Embryonic facial prominence (tissue), 1 donor: ENCODE measurements around the gene KCNMA1.

Experiments
- DNase-seq: peaks from one replicate; pipeline ENCODE4 v3.0.0-alpha.2; 2016; ENCODE audit errors: extremely low spot score

Gene KCNMA1

GRCh38 chr10:77634939-77635338 lies 2.7 kb downstream of the KCNMA1 start:
- DNase-seq: no peak

GRCh38 chr10:77633376-77633775 lies 4.2 kb downstream of the KCNMA1 start:
- DNase-seq: no peak

- DNase-seq: no peak
Measured at GRCh38 chr10:77631241-77631640, 6.4 kb downstream of the KCNMA1 start.

GRCh38 chr10:77630507-77630848 lies 7.1 kb downstream of the KCNMA1 start:
- DNase-seq: no peak

GRCh38 chr10:77629775-77630506 lies 7.7 kb downstream of the KCNMA1 start:
- no peak for DNase-seq

- DNase-seq: no peak
Measured at GRCh38 chr10:77628906-77629730, 8.5 kb downstream of the KCNMA1 start.

- DNase-seq: no peak
Measured at GRCh38 chr10:77626266-77626935, 11.2 kb downstream of the KCNMA1 start.

GRCh38 chr10:77625379-77625778 lies 12.2 kb downstream of the KCNMA1 start:
- no peak for DNase-seq

- no peak for DNase-seq
Measured at GRCh38 chr10:77622889-77623291, 14.7 kb downstream of the KCNMA1 start.

GRCh38 chr10:77620731-77621130 lies 16.9 kb downstream of the KCNMA1 start:
- no peak for DNase-seq

- DNase-seq: no peak
Measured at GRCh38 chr10:77619964-77620703, 17.5 kb downstream of the KCNMA1 start.

- DNase-seq: no peak
Measured at GRCh38 chr10:77618117-77618516, 19.5 kb downstream of the KCNMA1 start.

GRCh38 chr10:77616766-77617165 lies 20.8 kb downstream of the KCNMA1 start:
- DNase-seq: no peak

- no peak for DNase-seq
Measured at GRCh38 chr10:77614778-77615625, 22.6 kb downstream of the KCNMA1 start.

- no peak for DNase-seq
Measured at GRCh38 chr10:77613476-77614130, 24.0 kb downstream of the KCNMA1 start.

- no peak for DNase-seq
Measured at GRCh38 chr10:77611670-77612069, 25.9 kb downstream of the KCNMA1 start.

GRCh38 chr10:77611221-77611620 lies 26.4 kb downstream of the KCNMA1 start:
- no peak for DNase-seq

GRCh38 chr10:77609781-77610272 lies 27.8 kb downstream of the KCNMA1 start:
- DNase-seq: no peak

- DNase-seq: no peak
Measured at GRCh38 chr10:77608281-77608680, 29.3 kb downstream of the KCNMA1 start.

- no peak for DNase-seq
Measured at GRCh38 chr10:77606751-77607150, 30.9 kb downstream of the KCNMA1 start.
